SU-DHL-6 (cell line): ENCODE results near the gene QKI.

Experiments used
- EZH2phosphoT487 ChIP-seq: fragments of 200-600 bp; sonication (generic), shearing (Covaris generic); conservative IDR thresholded peaks from 2 replicates; pipeline ENCODE4 v1.6.1; 2018; ENCODE audit warnings: mild to moderate bottlenecking, antibody characterized with exemption, low read length, moderate library complexity, mixed read lengths
- TF ChIP-seq, protein P1 (sequence below): fragments of 200-600 bp; sonication (generic); IDR thresholded peaks from one replicate; pipeline ENCODE4 v1.5.1; 2017; ENCODE audit warnings: antibody characterized with exemption, mild to moderate bottlenecking, low read length, moderate library complexity; ENCODE audit not compliant: insufficient read depth, poor library complexity, severe bottlenecking

DNA sequence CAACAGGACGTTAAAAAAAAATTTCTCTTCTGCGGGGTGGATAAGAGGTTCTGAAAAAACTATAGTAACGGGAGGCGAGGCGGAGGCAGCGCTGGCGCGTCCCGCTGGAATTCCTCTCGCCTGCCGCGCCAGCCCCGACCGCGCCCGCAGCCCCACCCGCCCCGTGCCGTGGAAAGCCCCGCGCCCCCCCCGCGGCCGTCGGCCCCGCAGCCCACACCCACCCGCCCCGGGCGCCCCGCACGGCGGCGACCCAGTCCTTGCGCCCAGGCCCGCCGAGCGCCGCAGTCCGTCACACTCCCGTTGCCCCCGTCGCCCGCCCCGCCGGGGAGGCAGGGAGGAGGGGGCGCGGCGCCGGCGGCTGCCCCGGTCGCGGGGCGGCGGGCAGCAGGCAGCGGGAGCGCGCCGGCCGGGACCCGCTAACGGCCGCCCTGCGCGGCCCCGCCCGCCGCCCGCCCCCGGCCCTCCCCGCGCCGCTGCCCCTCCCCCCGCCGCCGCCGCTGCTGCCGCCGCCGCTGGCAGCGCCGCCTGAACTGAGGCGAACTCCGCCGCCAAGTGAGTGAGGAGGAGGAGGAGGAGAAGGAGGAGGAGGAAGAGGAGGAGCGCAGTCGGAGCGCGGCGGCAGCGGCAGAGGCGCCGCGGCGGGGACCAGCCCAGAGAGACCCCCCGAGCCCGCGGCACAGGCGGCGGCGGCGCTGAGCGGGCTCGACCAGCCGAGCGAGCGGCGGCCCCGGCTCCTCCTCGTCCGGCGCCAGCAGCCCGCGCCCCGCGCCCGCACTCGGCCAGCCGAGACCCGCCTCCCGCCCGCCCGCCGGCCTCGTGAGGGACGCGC, at the start of gene QKI:
- no peak for TF ChIP-seq EZH2phosphoT487
- TF ChIP-seq, protein P1, sequence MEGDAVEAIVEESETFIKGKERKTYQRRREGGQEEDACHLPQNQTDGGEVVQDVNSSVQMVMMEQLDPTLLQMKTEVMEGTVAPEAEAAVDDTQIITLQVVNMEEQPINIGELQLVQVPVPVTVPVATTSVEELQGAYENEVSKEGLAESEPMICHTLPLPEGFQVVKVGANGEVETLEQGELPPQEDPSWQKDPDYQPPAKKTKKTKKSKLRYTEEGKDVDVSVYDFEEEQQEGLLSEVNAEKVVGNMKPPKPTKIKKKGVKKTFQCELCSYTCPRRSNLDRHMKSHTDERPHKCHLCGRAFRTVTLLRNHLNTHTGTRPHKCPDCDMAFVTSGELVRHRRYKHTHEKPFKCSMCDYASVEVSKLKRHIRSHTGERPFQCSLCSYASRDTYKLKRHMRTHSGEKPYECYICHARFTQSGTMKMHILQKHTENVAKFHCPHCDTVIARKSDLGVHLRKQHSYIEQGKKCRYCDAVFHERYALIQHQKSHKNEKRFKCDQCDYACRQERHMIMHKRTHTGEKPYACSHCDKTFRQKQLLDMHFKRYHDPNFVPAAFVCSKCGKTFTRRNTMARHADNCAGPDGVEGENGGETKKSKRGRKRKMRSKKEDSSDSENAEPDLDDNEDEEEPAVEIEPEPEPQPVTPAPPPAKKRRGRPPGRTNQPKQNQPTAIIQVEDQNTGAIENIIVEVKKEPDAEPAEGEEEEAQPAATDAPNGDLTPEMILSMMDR: no peak
